Neural cell (in vitro differentiated cells): ENCODE measurements around the gene SOBP. TPM values are rescaled to one million over a fixed set of nuclear protein-coding genes. Genes with fewer than 3 reads are reported as not detected.
A peak's percentile ranks its signal among the peaks of the same experiment; 100 is the strongest.

ENCODE experiments used
- H2AFZ ChIP-seq: fragments of 200-600, 300-800 bp; sonication (generic), shearing (Covaris generic); 2 replicates; pipeline ENCODE4 v1.6.0; 2014; ENCODE audit warnings: low read depth, mild to moderate bottlenecking, antibody characterized with exemption, low read length, moderate library complexity
- H3F3A ChIP-seq: fragments of 200-600 bp; shearing (Covaris generic); 2 replicates; pipeline ENCODE4 v1.6.1; 2016; ENCODE audit warnings: mild to moderate bottlenecking, moderate library complexity, mixed read lengths, antibody characterized with exemption, low read length; ENCODE audit not compliant: insufficient read depth, poor library complexity, severe bottlenecking
- H3K27ac ChIP-seq: fragments of 200-600, 300-800 bp; sonication (generic), shearing (Covaris generic); 2 replicates; pipeline ENCODE4 v1.5.1; 2014; ENCODE audit warnings: mild to moderate bottlenecking, low read length, moderate library complexity
- H3K27me3 ChIP-seq: fragments of 300-800, 200-600 bp; sonication (generic), shearing (Covaris generic); 2 replicates; pipeline ENCODE4 v1.6.0; 2014; ENCODE audit warnings: mild to moderate bottlenecking, low read depth, low read length, moderate library complexity; ENCODE audit not compliant: insufficient read depth
- H3K36me3 ChIP-seq: fragments of 300-800, 200-600 bp; sonication (generic), shearing (Covaris generic); 2 replicates; pipeline ENCODE4 v1.5.1; 2014; ENCODE audit warnings: mild to moderate bottlenecking, antibody characterized with exemption, low read length, moderate library complexity; ENCODE audit not compliant: insufficient read depth
- H3K4me2 ChIP-seq: fragments of 300-800, 200-600 bp; sonication (generic), shearing (Covaris generic); 2 replicates; pipeline ENCODE4 v1.6.0; 2014; ENCODE audit warnings: mild to moderate bottlenecking, low read length
- H3K4me3 ChIP-seq: fragments of 300-800, 200-600 bp; sonication (generic), shearing (Covaris generic); 2 replicates; pipeline ENCODE4 v1.5.1; 2014; ENCODE audit warnings: mild to moderate bottlenecking, low read length, moderate library complexity
- H3K79me2 ChIP-seq: fragments of 200-600 bp; shearing (Covaris generic); replicated peaks from 2 replicates; pipeline ENCODE4 v1.6.0; 2014; ENCODE audit warnings: mild to moderate bottlenecking, low read length, moderate library complexity; ENCODE audit not compliant: insufficient read depth
- H3K9ac ChIP-seq: fragments of 300-800, 200-600 bp; sonication (generic), shearing (Covaris generic); 2 replicates; pipeline ENCODE4 v1.6.1; 2016; ENCODE audit warnings: mild to moderate bottlenecking, low read length, mixed read lengths
- H3K9me2 ChIP-seq: fragments of 200-600 bp; shearing (Covaris generic); 2 replicates; pipeline ENCODE4 v1.6.1; 2016; ENCODE audit warnings: mild to moderate bottlenecking, low read length, mixed read lengths; ENCODE audit not compliant: insufficient read depth
- H3K9me3 ChIP-seq: fragments of 200-600, 300-800 bp; sonication (generic), shearing (Covaris generic); 2 replicates; pipeline ENCODE4 v1.6.1; 2016; ENCODE audit warnings: mild to moderate bottlenecking, mixed run types, low read length, moderate library complexity, mixed read lengths
- H4K20me1 ChIP-seq: fragments of 200-600 bp; shearing (Covaris generic); 2 replicates; pipeline ENCODE4 v1.6.1; 2016; ENCODE audit warnings: mild to moderate bottlenecking, mixed run types; ENCODE audit not compliant: insufficient read depth
- EP300 ChIP-seq: fragments of 450-650 bp; conservative IDR thresholded peaks from 2 replicates; pipeline ENCODE4 v1.6.1; 2014; ENCODE audit warnings: antibody characterized with exemption, mild to moderate bottlenecking, moderate library complexity; ENCODE audit not compliant: poor library complexity, severe bottlenecking
- EZH2 ChIP-seq: fragments of 200-600, 300-800 bp; shearing (Covaris generic), sonication (generic); IDR thresholded peaks from 2 replicates; pipeline ENCODE4 v1.6.1; 2014; ENCODE audit warnings: antibody characterized with exemption, low read length, borderline replicate concordance, mild to moderate bottlenecking; ENCODE audit not compliant: insufficient read depth, poor library complexity, severe bottlenecking
- MXI1 ChIP-seq: fragments of 450-650 bp; conservative IDR thresholded peaks from 2 replicates; pipeline ENCODE4 v1.6.1; 2014; ENCODE audit warnings: antibody characterized with exemption, mild to moderate bottlenecking; ENCODE audit not compliant: poor library complexity, severe bottlenecking
- RAD21 ChIP-seq: fragments of 450-650 bp; conservative IDR thresholded peaks from 2 replicates; pipeline ENCODE4 v1.6.1; 2014; ENCODE audit warnings: antibody characterized with exemption, mild to moderate bottlenecking, moderate library complexity
- SMC3 ChIP-seq: fragments of 450-650 bp; conservative IDR thresholded peaks from 2 replicates; pipeline ENCODE4 v1.6.1; 2014; ENCODE audit warnings: antibody characterized with exemption, mild to moderate bottlenecking, moderate library complexity; ENCODE audit not compliant: poor library complexity
- TAF1 ChIP-seq: IDR thresholded peaks from 2 replicates; pipeline ENCODE4 v1.6.1; 2012; ENCODE audit warnings: low read depth
- polyA plus RNA-seq: library from polyadenylated mRNA; depleted of rRNA; stranded (reverse); fragments of >200 nt; gene quantifications from 2 replicates; pipeline ENCODE4 v1.2.3, GENCODE V29; 2014
- TF ChIP-seq, protein P1 (sequence below): IDR thresholded peaks from 2 replicates; pipeline ENCODE4 v1.6.1; 2012; ENCODE audit warnings: borderline replicate concordance
- TF ChIP-seq, protein P2 (sequence below): fragments of 450-650 bp; IDR thresholded peaks from 2 replicates; pipeline ENCODE4 v1.5.1; 2014; ENCODE audit warnings: antibody characterized with exemption, mild to moderate bottlenecking, moderate library complexity; ENCODE audit not compliant: poor library complexity, severe bottlenecking

The SOBP gene
- polyA plus RNA-seq, 1 donor from 2014 or later = 16.4 TPM

DNA sequence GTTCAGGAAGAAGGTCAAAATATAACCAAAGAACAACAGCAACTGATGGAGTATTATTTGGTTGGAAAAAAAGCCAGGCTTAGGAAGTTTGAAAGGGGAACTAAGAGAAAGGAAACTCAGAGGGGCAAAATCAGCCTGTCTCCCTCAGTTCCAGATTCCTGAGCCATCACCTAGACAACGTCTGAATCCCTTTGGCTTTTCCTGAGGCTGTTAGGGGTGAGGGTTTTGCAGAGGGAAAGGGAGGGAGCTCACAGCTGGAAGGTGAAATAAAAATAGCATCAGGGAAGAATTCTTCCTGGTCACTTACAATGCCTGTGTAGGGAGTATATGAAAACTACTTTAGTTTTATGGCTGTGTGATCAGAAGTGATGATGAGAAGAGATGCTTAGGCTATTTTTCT lies 100.5 kb downstream of the SOBP start:
- Histone ChIP-seq H3K4me2 (no peak overlapping the region), H3K9me2 (no peaks in the 10 kb centered on the region), H3K36me3 (no peaks in the 10 kb centered on the region), H3K9me3 (no peaks in the 10 kb centered on the region), H3K27me3 (no peaks in the 10 kb centered on the region), H3K9ac (no peak overlapping the region), H3K4me3 (no peak overlapping the region), H2AFZ (no peak overlapping the region), H3K27ac (no peak overlapping the region), H3F3A (no peaks in the 10 kb centered on the region), H4K20me1 (no peaks in the 10 kb centered on the region), H3K79me2 (no peaks in the 10 kb centered on the region)
- TF ChIP-seq, protein P1, sequence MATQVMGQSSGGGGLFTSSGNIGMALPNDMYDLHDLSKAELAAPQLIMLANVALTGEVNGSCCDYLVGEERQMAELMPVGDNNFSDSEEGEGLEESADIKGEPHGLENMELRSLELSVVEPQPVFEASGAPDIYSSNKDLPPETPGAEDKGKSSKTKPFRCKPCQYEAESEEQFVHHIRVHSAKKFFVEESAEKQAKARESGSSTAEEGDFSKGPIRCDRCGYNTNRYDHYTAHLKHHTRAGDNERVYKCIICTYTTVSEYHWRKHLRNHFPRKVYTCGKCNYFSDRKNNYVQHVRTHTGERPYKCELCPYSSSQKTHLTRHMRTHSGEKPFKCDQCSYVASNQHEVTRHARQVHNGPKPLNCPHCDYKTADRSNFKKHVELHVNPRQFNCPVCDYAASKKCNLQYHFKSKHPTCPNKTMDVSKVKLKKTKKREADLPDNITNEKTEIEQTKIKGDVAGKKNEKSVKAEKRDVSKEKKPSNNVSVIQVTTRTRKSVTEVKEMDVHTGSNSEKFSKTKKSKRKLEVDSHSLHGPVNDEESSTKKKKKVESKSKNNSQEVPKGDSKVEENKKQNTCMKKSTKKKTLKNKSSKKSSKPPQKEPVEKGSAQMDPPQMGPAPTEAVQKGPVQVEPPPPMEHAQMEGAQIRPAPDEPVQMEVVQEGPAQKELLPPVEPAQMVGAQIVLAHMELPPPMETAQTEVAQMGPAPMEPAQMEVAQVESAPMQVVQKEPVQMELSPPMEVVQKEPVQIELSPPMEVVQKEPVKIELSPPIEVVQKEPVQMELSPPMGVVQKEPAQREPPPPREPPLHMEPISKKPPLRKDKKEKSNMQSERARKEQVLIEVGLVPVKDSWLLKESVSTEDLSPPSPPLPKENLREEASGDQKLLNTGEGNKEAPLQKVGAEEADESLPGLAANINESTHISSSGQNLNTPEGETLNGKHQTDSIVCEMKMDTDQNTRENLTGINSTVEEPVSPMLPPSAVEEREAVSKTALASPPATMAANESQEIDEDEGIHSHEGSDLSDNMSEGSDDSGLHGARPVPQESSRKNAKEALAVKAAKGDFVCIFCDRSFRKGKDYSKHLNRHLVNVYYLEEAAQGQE = peak; percentile 82
- no peak for TF ChIP-seq TAF1

DNA sequence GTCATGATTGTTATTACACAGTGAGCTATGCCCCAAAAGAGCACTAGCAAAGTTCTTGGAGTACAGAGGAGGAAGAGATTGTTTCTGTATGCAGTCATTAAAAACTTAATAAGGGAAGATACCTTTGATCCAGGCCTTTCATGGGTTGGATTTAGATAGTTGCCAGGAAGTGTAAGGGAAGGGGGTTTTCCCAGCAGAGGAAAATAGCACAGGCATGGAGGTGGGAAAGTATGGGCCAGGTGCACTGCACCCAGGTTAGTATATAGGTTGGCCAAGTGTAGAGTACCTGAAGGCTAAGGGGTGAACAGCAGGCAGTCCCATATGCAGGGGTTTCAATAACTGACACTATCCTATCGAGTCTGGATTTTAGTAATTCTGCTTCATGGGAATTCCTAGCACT lies 101.4 kb downstream of the SOBP start:
- peak overlapping the region; percentile 11 for H3K27ac ChIP-seq
- H3K27me3 ChIP-seq = no peaks in the 10 kb centered on the region
- H3K9me3 ChIP-seq = no peaks in the 10 kb centered on the region
- no peaks in the 10 kb centered on the region for H3K79me2 ChIP-seq
- H3K36me3 ChIP-seq = no peaks in the 10 kb centered on the region
- H4K20me1 ChIP-seq = no peaks in the 10 kb centered on the region
- H3K9ac ChIP-seq = no peak overlapping the region
- no peak overlapping the region for H3K4me2 ChIP-seq
- no peaks in the 10 kb centered on the region for H3F3A ChIP-seq
- H3K9me2 ChIP-seq = no peaks in the 10 kb centered on the region
- H3K4me3 ChIP-seq = no peak overlapping the region
- TF ChIP-seq MXI1 (no peak), RAD21 (no peak)
- TF ChIP-seq, protein P1 = no peak
- no peak overlapping the region for H2AFZ ChIP-seq

DNA sequence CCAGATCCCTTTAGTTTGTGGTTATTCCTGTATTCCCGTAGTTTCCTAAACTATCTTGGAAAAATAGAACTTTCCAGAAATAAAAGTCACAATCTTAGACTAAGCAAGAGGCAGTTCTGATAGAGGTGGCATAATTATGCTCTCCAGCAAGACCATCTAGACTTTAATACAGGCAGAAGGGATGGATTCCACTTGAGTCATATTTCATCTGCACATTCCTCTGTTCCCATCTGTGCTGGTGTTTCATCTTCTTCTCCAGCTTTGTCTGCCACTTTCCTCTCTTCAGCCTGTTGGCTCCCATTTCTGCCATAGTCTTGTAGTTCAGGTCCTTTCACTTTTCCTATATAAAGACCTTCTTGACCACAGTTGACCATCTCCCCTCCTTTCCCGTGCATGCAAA lies 102.9 kb downstream of the SOBP start:
- H3K79me2 ChIP-seq = no peaks in the 10 kb centered on the region
- no peak overlapping the region for H2AFZ ChIP-seq
- no peak overlapping the region for H3K4me3 ChIP-seq
- no peak overlapping the region for H3K4me2 ChIP-seq
- H4K20me1 ChIP-seq = no peaks in the 10 kb centered on the region
- no peaks in the 10 kb centered on the region for H3K27me3 ChIP-seq
- TF ChIP-seq, protein P2, sequence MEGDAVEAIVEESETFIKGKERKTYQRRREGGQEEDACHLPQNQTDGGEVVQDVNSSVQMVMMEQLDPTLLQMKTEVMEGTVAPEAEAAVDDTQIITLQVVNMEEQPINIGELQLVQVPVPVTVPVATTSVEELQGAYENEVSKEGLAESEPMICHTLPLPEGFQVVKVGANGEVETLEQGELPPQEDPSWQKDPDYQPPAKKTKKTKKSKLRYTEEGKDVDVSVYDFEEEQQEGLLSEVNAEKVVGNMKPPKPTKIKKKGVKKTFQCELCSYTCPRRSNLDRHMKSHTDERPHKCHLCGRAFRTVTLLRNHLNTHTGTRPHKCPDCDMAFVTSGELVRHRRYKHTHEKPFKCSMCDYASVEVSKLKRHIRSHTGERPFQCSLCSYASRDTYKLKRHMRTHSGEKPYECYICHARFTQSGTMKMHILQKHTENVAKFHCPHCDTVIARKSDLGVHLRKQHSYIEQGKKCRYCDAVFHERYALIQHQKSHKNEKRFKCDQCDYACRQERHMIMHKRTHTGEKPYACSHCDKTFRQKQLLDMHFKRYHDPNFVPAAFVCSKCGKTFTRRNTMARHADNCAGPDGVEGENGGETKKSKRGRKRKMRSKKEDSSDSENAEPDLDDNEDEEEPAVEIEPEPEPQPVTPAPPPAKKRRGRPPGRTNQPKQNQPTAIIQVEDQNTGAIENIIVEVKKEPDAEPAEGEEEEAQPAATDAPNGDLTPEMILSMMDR = no peak
- no peak for TF ChIP-seq EP300
- TF ChIP-seq RAD21 = no peak
- no peak for TF ChIP-seq SMC3
- no peak for TF ChIP-seq EZH2
- no peaks in the 10 kb centered on the region for H3K9me2 ChIP-seq
- no peak overlapping the region for H3K9ac ChIP-seq
- H3K9me3 ChIP-seq = no peaks in the 10 kb centered on the region
- H3K36me3 ChIP-seq = no peaks in the 10 kb centered on the region
- H3F3A ChIP-seq = no peaks in the 10 kb centered on the region
- H3K27ac ChIP-seq = no peak overlapping the region
